GM15510 (cell line): ENCODE results near the gene TIAL1.

ENCODE experiments used
- POLR2A ChIP-seq: IDR thresholded peaks from 3 replicates; pipeline ENCODE4 v1.6.1; 2011; ENCODE audit warnings: borderline replicate concordance; ENCODE audit not compliant: insufficient read length; ENCODE audit errors: extremely low read depth

TIAL1 gene

DNA sequence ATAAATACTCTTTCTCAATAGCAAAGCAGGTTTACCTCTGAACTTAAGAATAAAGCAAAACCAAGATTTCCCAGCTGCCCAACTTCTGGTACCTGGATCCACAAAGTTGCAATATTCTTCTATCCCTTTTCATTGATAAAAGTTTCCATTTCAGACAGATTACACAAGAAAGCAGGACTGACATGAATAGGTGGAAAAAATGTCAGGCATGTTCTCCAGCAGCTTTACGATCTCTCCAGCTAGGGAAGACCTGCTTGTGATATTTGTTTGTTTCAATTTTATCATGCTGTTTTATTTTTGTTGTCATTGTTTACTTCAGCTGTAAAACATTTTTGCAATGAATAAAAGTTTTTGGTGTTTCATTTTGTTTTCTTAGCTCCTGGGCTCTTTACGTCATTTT is 63.3 kb downstream of the TIAL1 start:
- TF ChIP-seq POLR2A: no peak

DNA sequence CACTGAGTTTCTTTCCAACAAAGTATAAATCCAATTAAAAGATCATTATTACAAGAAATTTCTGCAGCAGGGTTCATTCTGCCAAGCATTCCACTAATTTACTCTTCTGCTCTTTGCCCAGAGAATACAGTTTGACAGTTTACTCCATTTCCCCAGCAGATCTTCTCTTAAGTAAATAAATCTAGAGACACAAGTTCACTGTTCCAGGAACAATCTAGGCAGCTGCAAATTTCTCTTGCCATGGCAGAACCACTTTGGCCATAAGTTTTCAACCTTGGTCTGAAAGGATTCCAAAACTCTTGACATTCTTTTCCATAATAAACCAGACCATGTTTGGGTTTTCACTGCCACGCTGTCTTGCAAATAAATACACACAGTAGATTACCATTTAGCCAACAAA is 65.7 kb downstream of the TIAL1 start:
- TF ChIP-seq POLR2A: no peak

DNA sequence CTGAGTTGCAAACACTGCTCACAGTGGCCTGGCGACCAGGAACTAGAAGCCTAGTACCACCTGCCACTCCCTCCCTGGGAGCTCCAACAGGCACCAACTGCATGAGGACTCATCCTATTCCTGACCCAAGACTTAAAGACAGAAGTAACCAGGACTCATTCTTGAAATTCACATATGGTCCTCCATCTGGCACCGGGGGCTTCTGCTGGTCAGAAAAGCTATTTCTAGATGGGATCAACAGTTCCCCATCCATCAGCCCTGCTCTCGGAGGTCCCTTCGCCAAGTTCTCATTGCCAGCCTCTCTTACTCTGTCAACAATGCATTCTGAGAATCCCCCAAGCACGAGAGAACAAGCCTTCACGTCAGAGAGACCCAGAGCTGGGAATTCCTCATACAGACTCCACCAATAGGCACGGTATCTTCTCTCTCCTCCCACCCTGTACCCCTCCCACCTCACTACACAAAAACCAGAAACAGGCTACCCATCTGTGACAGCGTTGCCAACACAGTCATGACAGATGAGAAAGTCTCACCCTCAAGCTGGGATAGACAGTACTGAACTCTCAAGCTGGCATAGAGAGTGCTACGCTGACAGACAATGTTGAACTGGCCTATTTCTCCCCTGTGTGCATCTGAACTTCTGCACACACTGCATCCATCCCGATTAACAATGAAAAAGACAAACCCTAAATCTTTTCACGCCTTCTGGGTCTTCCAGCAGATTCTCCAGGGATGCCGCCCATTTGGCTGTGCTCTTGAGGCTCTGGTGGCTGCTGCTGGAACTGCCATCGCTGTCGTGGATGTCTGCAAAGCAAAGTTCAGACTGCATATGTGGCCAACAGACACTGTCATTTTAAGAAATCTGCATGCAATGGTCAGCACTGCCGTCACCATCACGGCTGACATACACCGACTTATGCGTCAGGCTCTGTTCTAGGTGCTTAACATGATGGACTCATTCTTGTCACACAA is 69.9 kb downstream of the TIAL1 start:
- no peak for TF ChIP-seq POLR2A

DNA sequence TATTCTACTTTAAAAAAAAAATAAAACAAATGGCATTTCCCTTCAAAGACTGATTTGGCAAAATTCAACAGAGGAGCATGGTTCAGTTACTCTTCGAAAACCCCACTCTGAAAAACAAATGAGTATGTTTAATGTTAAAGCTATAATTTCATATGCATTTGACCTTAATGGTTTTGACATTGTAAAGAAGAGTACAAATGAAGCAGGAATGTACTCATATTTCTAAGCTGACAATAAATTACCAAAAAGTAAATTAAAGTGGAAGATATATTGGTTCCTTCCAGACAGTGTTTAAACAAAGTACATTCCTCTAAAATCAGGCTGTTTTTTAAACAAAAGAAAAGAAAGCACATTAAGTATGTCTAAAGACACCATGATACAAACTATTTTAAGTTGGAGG is 70.6 kb downstream of the TIAL1 start:
- TF ChIP-seq POLR2A: no peak

DNA sequence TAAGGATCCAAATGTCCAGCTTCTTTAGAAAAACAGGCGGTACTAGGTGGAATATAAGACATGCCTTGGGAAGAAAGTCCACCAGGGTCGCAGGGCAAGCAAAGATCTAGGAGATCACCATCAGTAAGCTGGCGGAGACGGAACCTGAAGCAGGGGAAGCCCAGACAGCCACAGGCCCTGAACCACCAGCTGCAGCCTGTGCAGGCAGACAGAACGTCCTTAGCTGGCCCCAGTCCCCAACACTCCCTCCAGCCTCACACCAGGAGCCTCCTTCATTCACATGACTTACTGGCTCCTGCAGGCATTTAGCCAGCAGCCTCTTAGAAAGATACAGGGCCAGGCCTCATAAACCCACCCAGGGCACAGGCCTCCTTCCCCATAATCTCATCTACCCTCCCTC is 71.6 kb downstream of the TIAL1 start:
- TF ChIP-seq POLR2A: no peak

DNA sequence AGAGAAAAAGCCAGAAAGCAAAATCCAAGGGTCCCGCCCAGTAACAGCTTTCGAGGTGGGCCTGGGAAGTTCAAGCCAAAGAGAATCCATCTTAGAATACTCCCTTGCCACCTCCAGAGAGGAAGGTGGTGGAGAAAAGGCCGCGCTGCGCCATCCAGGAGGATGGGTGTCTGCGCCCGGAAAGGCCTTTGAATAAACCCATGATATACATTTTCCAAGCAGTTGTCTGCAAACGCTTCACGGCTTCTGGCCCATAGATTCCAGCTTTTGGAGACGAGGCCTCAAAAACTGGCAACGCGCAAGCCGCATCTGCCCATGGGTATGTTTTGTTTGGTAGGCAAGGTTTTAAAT is 72.1 kb downstream of the TIAL1 start:
- TF ChIP-seq POLR2A: no peak

DNA sequence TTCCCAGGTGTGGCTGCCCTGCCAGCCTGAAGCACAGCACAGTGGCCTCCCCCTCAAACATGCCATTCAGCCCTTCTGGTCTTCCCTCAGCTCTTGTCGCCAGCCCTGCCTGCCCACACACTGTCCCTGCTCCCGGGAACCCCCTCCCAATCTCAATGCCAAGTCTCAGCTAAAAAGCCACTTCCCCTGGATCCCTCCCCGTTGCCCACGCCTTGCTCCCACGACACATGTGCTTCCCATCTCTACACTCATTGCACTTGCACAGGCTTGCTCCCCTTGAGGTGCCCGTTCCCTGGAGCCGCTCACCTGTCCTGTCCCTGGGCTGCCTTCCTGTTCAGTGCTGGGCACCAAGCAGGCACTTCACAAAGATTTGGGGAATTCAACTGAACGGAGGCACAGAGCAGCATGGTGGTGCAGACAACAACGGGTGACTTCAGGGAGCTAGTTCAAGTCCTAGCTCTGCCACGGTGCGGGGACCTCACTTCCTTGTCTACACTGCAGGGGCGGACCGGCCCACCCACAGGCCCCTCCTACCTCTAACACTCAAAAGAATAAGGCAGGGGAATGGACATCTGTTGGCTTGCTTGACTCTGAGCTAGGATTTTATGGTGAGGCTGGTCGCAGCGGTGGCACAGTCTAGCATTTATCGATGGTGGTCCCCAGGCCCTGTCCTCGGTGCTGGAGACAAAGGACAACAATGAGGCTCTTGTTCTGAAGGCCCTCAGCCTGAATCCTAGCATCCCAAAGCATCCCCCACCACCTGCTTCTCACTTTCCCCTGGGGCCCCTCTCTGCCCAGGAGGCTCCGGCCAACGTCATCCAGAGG is 72.7 kb downstream of the TIAL1 start:
- TF ChIP-seq POLR2A: no peak
